Measurements from ENCODE around the gene CLCN1. TPM values are rescaled to one million over a fixed set of nuclear protein-coding genes. Genes with fewer than 3 reads are reported as not detected.

The CLCN1 gene
- total and polyA plus RNA-seq, 2 of the 8 experiments (the other 6 are each of a cell fraction or from before 2014, with no cell fraction given) = 0.36 to 0.41 TPM

DNA sequence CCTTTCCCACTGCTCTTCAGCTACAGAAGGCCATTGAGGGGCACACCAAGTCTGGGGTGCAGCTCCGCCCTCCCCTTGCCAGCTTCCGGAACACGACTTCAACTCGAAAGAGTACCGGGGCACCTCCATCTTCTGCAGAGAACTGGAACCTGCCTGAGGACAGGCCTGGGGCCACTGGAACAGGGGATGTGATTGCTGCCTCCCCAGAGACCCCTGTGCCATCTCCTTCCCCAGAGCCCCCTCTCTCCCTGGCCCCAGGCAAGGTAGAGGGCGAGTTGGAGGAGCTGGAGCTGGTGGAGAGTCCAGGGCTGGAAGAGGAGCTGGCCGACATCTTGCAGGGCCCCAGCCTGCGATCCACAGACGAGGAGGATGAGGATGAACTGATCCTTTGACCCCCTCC lies 35.7 kb downstream of the CLCN1 start (continued):
- TF ChIP-seq, protein P1, sequence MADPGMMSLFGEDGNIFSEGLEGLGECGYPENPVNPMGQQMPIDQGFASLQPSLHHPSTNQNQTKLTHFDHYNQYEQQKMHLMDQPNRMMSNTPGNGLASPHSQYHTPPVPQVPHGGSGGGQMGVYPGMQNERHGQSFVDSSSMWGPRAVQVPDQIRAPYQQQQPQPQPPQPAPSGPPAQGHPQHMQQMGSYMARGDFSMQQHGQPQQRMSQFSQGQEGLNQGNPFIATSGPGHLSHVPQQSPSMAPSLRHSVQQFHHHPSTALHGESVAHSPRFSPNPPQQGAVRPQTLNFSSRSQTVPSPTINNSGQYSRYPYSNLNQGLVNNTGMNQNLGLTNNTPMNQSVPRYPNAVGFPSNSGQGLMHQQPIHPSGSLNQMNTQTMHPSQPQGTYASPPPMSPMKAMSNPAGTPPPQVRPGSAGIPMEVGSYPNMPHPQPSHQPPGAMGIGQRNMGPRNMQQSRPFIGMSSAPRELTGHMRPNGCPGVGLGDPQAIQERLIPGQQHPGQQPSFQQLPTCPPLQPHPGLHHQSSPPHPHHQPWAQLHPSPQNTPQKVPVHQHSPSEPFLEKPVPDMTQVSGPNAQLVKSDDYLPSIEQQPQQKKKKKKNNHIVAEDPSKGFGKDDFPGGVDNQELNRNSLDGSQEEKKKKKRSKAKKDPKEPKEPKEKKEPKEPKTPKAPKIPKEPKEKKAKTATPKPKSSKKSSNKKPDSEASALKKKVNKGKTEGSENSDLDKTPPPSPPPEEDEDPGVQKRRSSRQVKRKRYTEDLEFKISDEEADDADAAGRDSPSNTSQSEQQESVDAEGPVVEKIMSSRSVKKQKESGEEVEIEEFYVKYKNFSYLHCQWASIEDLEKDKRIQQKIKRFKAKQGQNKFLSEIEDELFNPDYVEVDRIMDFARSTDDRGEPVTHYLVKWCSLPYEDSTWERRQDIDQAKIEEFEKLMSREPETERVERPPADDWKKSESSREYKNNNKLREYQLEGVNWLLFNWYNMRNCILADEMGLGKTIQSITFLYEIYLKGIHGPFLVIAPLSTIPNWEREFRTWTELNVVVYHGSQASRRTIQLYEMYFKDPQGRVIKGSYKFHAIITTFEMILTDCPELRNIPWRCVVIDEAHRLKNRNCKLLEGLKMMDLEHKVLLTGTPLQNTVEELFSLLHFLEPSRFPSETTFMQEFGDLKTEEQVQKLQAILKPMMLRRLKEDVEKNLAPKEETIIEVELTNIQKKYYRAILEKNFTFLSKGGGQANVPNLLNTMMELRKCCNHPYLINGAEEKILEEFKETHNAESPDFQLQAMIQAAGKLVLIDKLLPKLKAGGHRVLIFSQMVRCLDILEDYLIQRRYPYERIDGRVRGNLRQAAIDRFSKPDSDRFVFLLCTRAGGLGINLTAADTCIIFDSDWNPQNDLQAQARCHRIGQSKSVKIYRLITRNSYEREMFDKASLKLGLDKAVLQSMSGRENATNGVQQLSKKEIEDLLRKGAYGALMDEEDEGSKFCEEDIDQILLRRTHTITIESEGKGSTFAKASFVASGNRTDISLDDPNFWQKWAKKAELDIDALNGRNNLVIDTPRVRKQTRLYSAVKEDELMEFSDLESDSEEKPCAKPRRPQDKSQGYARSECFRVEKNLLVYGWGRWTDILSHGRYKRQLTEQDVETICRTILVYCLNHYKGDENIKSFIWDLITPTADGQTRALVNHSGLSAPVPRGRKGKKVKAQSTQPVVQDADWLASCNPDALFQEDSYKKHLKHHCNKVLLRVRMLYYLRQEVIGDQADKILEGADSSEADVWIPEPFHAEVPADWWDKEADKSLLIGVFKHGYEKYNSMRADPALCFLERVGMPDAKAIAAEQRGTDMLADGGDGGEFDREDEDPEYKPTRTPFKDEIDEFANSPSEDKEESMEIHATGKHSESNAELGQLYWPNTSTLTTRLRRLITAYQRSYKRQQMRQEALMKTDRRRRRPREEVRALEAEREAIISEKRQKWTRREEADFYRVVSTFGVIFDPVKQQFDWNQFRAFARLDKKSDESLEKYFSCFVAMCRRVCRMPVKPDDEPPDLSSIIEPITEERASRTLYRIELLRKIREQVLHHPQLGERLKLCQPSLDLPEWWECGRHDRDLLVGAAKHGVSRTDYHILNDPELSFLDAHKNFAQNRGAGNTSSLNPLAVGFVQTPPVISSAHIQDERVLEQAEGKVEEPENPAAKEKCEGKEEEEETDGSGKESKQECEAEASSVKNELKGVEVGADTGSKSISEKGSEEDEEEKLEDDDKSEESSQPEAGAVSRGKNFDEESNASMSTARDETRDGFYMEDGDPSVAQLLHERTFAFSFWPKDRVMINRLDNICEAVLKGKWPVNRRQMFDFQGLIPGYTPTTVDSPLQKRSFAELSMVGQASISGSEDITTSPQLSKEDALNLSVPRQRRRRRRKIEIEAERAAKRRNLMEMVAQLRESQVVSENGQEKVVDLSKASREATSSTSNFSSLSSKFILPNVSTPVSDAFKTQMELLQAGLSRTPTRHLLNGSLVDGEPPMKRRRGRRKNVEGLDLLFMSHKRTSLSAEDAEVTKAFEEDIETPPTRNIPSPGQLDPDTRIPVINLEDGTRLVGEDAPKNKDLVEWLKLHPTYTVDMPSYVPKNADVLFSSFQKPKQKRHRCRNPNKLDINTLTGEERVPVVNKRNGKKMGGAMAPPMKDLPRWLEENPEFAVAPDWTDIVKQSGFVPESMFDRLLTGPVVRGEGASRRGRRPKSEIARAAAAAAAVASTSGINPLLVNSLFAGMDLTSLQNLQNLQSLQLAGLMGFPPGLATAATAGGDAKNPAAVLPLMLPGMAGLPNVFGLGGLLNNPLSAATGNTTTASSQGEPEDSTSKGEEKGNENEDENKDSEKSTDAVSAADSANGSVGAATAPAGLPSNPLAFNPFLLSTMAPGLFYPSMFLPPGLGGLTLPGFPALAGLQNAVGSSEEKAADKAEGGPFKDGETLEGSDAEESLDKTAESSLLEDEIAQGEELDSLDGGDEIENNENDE (IDR thresholded peaks at IDR 0.05; ENCODE audit: insufficient replicate concordance, low read length) = no peak
- TF ChIP-seq RFX5 (IDR thresholded peaks at IDR 0.05; ENCODE audit: borderline replicate concordance, low read depth, low read length) (no peak), EGR1 (IDR thresholded peaks at IDR 0.05; ENCODE audit: borderline replicate concordance, low read depth, low read length) (no peak)
- TF ChIP-seq, protein P2, sequence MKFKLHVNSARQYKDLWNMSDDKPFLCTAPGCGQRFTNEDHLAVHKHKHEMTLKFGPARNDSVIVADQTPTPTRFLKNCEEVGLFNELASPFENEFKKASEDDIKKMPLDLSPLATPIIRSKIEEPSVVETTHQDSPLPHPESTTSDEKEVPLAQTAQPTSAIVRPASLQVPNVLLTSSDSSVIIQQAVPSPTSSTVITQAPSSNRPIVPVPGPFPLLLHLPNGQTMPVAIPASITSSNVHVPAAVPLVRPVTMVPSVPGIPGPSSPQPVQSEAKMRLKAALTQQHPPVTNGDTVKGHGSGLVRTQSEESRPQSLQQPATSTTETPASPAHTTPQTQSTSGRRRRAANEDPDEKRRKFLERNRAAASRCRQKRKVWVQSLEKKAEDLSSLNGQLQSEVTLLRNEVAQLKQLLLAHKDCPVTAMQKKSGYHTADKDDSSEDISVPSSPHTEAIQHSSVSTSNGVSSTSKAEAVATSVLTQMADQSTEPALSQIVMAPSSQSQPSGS (IDR thresholded peaks at IDR 0.05; ENCODE audit: low read length) = no peak
